ENCODE measurements around the gene CLPTM1. TPM values are rescaled to one million over a fixed set of nuclear protein-coding genes. Genes with fewer than 3 reads are reported as not detected.

The CLPTM1 gene
- total and polyA plus RNA-seq, 2 of the 8 experiments (the other 6 are each of a cell fraction or from before 2014, with no cell fraction given), result 84.8 to 108 TPM

- Histone ChIP-seq H3K4me1 (replicated peaks in 1 of 4; ENCODE audit: control insufficient read depth in 3 of 4, insufficient read depth in 4 of 4, low read length in 3 of 4) (peaks cover 0 to 7% (median 6%) of the 10 kb centered on the region in 4 experiments; a peak in 6 of 7 replicates), H2BK120ac (replicated peaks; ENCODE audit: low read depth, low read length) (no peak overlapping the region), H3K23me2 (ENCODE audit: low read depth, low read length) (peaks cover 12% of the 10 kb centered on the region; the same call in 1 of the 2 replicates), H3K79me1 (ENCODE audit: low read depth, low read length) (peaks cover 29% of the 10 kb centered on the region), H2BK20ac (ENCODE audit: low read length) (no peak overlapping the region), H3K23ac (ENCODE audit: insufficient read length) (no peak overlapping the region), H4K91ac (replicated peaks; ENCODE audit: insufficient read length, low read length) (no peak overlapping the region), H3K9ac (replicated peaks in 1 of 4; ENCODE audit: extremely low read depth in 1 of 4, low read depth in 3 of 4, low read length in 3 of 4) (peak overlapping the region in 1 of 4 experiments; percentile 1; a peak in 1 of 7 replicates), H3K27ac (ENCODE audit: low read depth, low read length) (no peak overlapping the region), H2AFZ (ENCODE audit: low read length) (no peak overlapping the region), H2BK5ac (ENCODE audit: low read depth, low read length) (peak overlapping the region; percentile 49; the same call in 1 of the 2 replicates), H3K4me3 (ENCODE audit: extremely low read depth in 1 of 4, insufficient read depth in 2 of 4, low read depth in 3 of 4, low read length in 4 of 4) (no peak overlapping the region), H3K9me3 (ENCODE audit: insufficient read depth in 2 of 2, low read depth in 1 of 2, low read length in 1 of 2) (no peaks in the 10 kb centered on the region), H3K27me3 (replicated peaks in 1 of 4; ENCODE audit: control insufficient read depth in 3 of 4, extremely low read depth in 1 of 4, insufficient read depth in 3 of 4, low read length in 3 of 4) (no peaks in the 10 kb centered on the region), H3K14ac (ENCODE audit: insufficient read length) (no peak overlapping the region), H3K79me2 (ENCODE audit: control insufficient read depth in 1 of 2, insufficient read depth in 2 of 2, low read length in 2 of 2) (peaks cover 32 to 67% of the 10 kb centered on the region in 2 experiments), H2AK5ac (ENCODE audit: low read depth, low read length) (no peak overlapping the region), H4K8ac (ENCODE audit: extremely low read depth, insufficient read depth, low read length) (no peak overlapping the region), H4K20me1 (replicated peaks in 1 of 2; ENCODE audit: control insufficient read depth in 1 of 2, insufficient read depth in 2 of 2, low read length in 2 of 2) (peaks cover 6 to 31% of the 10 kb centered on the region in 2 experiments), H3K56ac (replicated peaks; ENCODE audit: insufficient read length, low read depth, low read length) (no peak overlapping the region), H3K4me2 (ENCODE audit: insufficient read depth in 1 of 2, low read depth in 2 of 2, low read length in 2 of 2) (peak overlapping the region in 1 of 2 experiments; percentile 6; a peak in 1 of 4 replicates), H2BK15ac (ENCODE audit: low read length) (no peak overlapping the region), H2BK12ac (ENCODE audit: low read depth, low read length) (no peak overlapping the region), H3K4ac (replicated peaks; ENCODE audit: insufficient read length, low read depth, low read length) (no peak overlapping the region), H3K36me3 (ENCODE audit: control insufficient read depth in 2 of 4, insufficient read depth in 4 of 4, low read length in 3 of 4) (peaks cover 0 to 7% (median 2%) of the 10 kb centered on the region in 4 experiments; a peak in 4 of 8 replicates), H4K5ac (ENCODE audit: insufficient read length, low read depth, low read length) (no peak overlapping the region), H3K18ac (ENCODE audit: extremely low read depth, low read length) (no peak overlapping the region)
- DNase-seq (ENCODE audit: low read depth in 1 of 2, low spot score in 2 of 2) (no peak), FAIRE-seq (no peak)
- ChIA-PET CTCF (ENCODE audit: partially characterized antibody) (interaction anchor here (0.6 to 4.2 kb wide), 8 partner anchors 9 to 268 kb away, joined by 3 to 17 read pairs (median 4); partner anchors contain the start of gene APOE), POLR2A (ENCODE audit: partially characterized antibody) (interaction anchor here (0.7 to 11.6 kb wide), 11 partner anchors 9 to 317 kb away, joined by 3 to 121 read pairs (median 4); partner anchors contain the start of genes APOC4 and APOE)
- TF ChIP-seq EGR1 (IDR thresholded peaks at IDR 0.05; ENCODE audit: borderline replicate concordance, low read depth, low read length) (no peak), RBBP5 (IDR thresholded peaks at IDR 0.05; ENCODE audit: borderline replicate concordance, low read depth, low read length) (no peak), SIX5 (IDR thresholded peaks at IDR 0.05; ENCODE audit: low read depth, low read length) (no peak), NANOG (IDR thresholded peaks at IDR 0.05; ENCODE audit: insufficient read depth, low read depth, low read length, poor library complexity, severe bottlenecking) (no peak), TAF7 (optimal IDR thresholded peaks at IDR 0.05; ENCODE audit: borderline replicate concordance, low read depth, low read length) (no peak), KDM1A (IDR thresholded peaks at IDR 0.05; ENCODE audit: borderline replicate concordance, low read length) (no peak), CHD1 (IDR thresholded peaks at IDR 0.05; ENCODE audit: low read depth, low read length) (no peak), BACH1 (IDR thresholded peaks at IDR 0.05; ENCODE audit: low read length) (no peak)
- TF ChIP-seq, protein P1, sequence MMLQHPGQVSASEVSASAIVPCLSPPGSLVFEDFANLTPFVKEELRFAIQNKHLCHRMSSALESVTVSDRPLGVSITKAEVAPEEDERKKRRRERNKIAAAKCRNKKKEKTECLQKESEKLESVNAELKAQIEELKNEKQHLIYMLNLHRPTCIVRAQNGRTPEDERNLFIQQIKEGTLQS (IDR thresholded peaks at IDR 0.05; ENCODE audit: insufficient read depth, low read depth, low read length), result no peak
- 95% methylated on average over 7 of the region's 7 CpGs; no CpG with 5 or more reads in 1 of the 2 experiments for WGBS, 2 experiments (ENCODE audit: extremely low coverage in 1 of 2, insufficient coverage in 1 of 2, insufficient read length in 1 of 2, insufficient replicate concordance in 2 of 2, low coverage in 1 of 2, low lambda C conversion rate in 2 of 2, missing lambda C conversion rate in 1 of 2)
Observed at GRCh38 chr19:44957526-44957925, 2.3 kb downstream of the CLPTM1 start.
